ENCODE data around the gene NR2F1.

NR2F1 gene

GRCh38 chr5:93587597-93588351 is 4.8 kb downstream of the NR2F1 start:
- no peak for DNase-seq (ENCODE audit: low read depth)
- in situ Hi-C loops (cut with HindIII; ENCODE audit: low sequenced_read_pairs): no loop called here
- peak overlapping the region; percentile 98 for H3K4me3 ChIP-seq (ENCODE audit: low read depth, low read length)
- no peak for TF ChIP-seq CTCF (IDR thresholded peaks at IDR 0.05; ENCODE audit: low read depth, low read length, missing control alignments)

- peak overlapping the region; percentile 98 for H3K4me3 ChIP-seq (ENCODE audit: low read depth, low read length)
- DNase-seq (ENCODE audit: low read depth): no peak
- no peak for TF ChIP-seq CTCF (IDR thresholded peaks at IDR 0.05; ENCODE audit: low read depth, low read length, missing control alignments)
- in situ Hi-C loops (cut with HindIII; ENCODE audit: low sequenced_read_pairs): no loop called here
Observed at GRCh38 chr5:93588352-93589151, 5.5 kb downstream of the NR2F1 start.

GRCh38 chr5:93589152-93589828 is 6.3 kb downstream of the NR2F1 start:
- peak overlapping the region; percentile 98 for H3K4me3 ChIP-seq (ENCODE audit: low read depth, low read length)
- DNase-seq (ENCODE audit: low read depth): no peak
- no peak for TF ChIP-seq CTCF (IDR thresholded peaks at IDR 0.05; ENCODE audit: low read depth, low read length, missing control alignments)
- in situ Hi-C loops (cut with HindIII; ENCODE audit: low sequenced_read_pairs): no loop called here

GRCh38 chr5:93589829-93590215 is 6.8 kb downstream of the NR2F1 start:
- peak overlapping the region; percentile 98 for H3K4me3 ChIP-seq (ENCODE audit: low read depth, low read length)
- in situ Hi-C loops (cut with HindIII; ENCODE audit: low sequenced_read_pairs): no loop called here
- DNase-seq (ENCODE audit: low read depth): no peak
- TF ChIP-seq CTCF (IDR thresholded peaks at IDR 0.05; ENCODE audit: low read depth, low read length, missing control alignments): peak; percentile 8

- H3K4me3 ChIP-seq (ENCODE audit: low read depth, low read length): peak overlapping the region; percentile 98
Observed at GRCh38 chr5:93590493-93590892, 7.5 kb downstream of the NR2F1 start.

More at GRCh38 chr5:93590493-93590892, 7.5 kb downstream of the NR2F1 start:
- DNase-seq (ENCODE audit: low read depth): no peak
- TF ChIP-seq CTCF (IDR thresholded peaks at IDR 0.05; ENCODE audit: low read depth, low read length, missing control alignments): no peak
- in situ Hi-C loops (cut with HindIII; ENCODE audit: low sequenced_read_pairs): no loop called here
